ENCODE results near the gene TAF11L2.
A peak's percentile ranks its signal among the peaks of the same experiment; 100 is the strongest.
"Not testable (repeated sequence)": the region's sequence is repeated elsewhere in the genome, so short reads cannot be mapped to it uniquely, and the experiment has no call there.

TAF11L2 gene

GRCh38 chr5:17526504-17526903 is 28.5 kb downstream of the TAF11L2 start:
- DNase-seq (ENCODE audit: low read depth): peak; percentile 7

- DNase-seq (ENCODE audit: low read depth): not testable (repeated sequence)
Observed at GRCh38 chr5:17528369-17528768, 30.3 kb downstream of the TAF11L2 start, which contains the start of gene TAF11L6. Gene TAF11L6, plus strand, starts transcription at chr5:17528669.

Data from iris pigment epithelial cell (primary cell).